GM12878 (cell line): ENCODE measurements around the gene TAS2R39. TPM values are rescaled to one million over a fixed set of nuclear protein-coding genes. Genes with fewer than 3 reads are reported as not detected.

ENCODE experiments used
- ATAC-seq: fragments of 200-7000 bp; cut with Tn5 transposase; 3 replicates; pipeline ENCODE4 v1.9.1; 2020; ENCODE audit warnings: mild to moderate bottlenecking, moderate library complexity
- BruUV-seq: library from RNA; stranded (reverse); fragments of 400-500 nt; replicated peaks from 2 replicates; lab custom pipeline; 2021; lab: Mats Ljungman, UMichigan
- CTCF ChIA-PET: fragments of 300-600 bp; sonication (Branson Sonifier 250); formaldehyde crosslinking; extraction: SDS; loops from one replicate; lab custom pipeline; 2021; ENCODE audit warnings: inconsistent platforms; lab: Yijun Ruan, JAX
- POLR2A ChIA-PET: fragments of 350-600 bp; formaldehyde crosslinking; extraction: SDS; loops from one replicate; lab custom pipeline; 2021; ENCODE audit warnings: inconsistent platforms; lab: Charles Lee
- RAD21 ChIA-PET: fragments of 300-600 bp; sonication (Branson Sonifier 250); formaldehyde crosslinking; loops from one replicate; lab custom pipeline; 2023; ENCODE audit warnings: antibody characterized with exemption; ENCODE audit not compliant: unreplicated experiment; lab: Charles Lee
- SMC1A ChIA-PET: fragments of 300-600 bp; sonication (Branson Sonifier 250); formaldehyde crosslinking; loops from one replicate; lab custom pipeline; 2023; ENCODE audit not compliant: unreplicated experiment, uncharacterized antibody; lab: Charles Lee
- DNase-seq: peaks from one replicate; pipeline ENCODE4 v3.0.0-alpha.2; 2011; ENCODE audit warnings: low read depth, low spot score
- FAIRE-seq: peaks from 3 replicates; lab custom pipeline; 2011; peaks lifted over from hg19 to GRCh38; lab: Jason Lieb, UNC
- H2AFZ ChIP-seq: 2 replicates; pipeline ENCODE4 v1.6.0; 2011; ENCODE audit warnings: low read depth, low read length, control low read depth; ENCODE audit not compliant: control insufficient read depth
- H3K27ac ChIP-seq: 2 replicates; pipeline ENCODE4 v1.5.1; 2011; ENCODE audit warnings: control low read depth; ENCODE audit not compliant: control insufficient read depth, insufficient read depth
- H3K27me3 ChIP-seq, 2 experiments: replicated peaks in 1 of 2; 2 replicates each; pipeline versions ENCODE4 v1.6.0 to v1.6.1; 2011; ENCODE audit warnings: low read length in 1 of 2; ENCODE audit not compliant: control insufficient read depth in 2 of 2, insufficient read depth in 2 of 2
- H3K36me3 ChIP-seq, 2 experiments: 2 replicates each; pipeline ENCODE4 v1.5.1; 2011; ENCODE audit warnings: low read length in 1 of 2; ENCODE audit not compliant: control insufficient read depth in 2 of 2, insufficient read depth in 2 of 2
- H3K4me1 ChIP-seq: 2 replicates; pipeline ENCODE4 v1.6.1; 2011; ENCODE audit warnings: mild to moderate bottlenecking, low read length, moderate library complexity, mixed read lengths; ENCODE audit not compliant: control insufficient read depth, insufficient read depth
- H3K4me2 ChIP-seq: 2 replicates; pipeline ENCODE4 v1.6.0; 2011; ENCODE audit warnings: control low read depth; ENCODE audit not compliant: control insufficient read depth, insufficient read depth
- H3K4me3 ChIP-seq: fragments of 200-600 bp; sonication (generic); 2 replicates; pipeline ENCODE4 v1.5.1; 2016
- H3K79me2 ChIP-seq: 2 replicates; pipeline ENCODE4 v1.6.0; 2011; ENCODE audit warnings: low read length; ENCODE audit not compliant: control insufficient read depth, insufficient read depth
- H3K9ac ChIP-seq: 2 replicates; pipeline ENCODE4 v1.8.0; 2011; ENCODE audit warnings: low read length, control low read depth, mixed read lengths; ENCODE audit not compliant: control insufficient read depth, insufficient read depth
- H3K9me3 ChIP-seq: replicated peaks from 3 replicates; pipeline ENCODE4 v1.5.1; 2011; ENCODE audit warnings: mild to moderate bottlenecking, low read length; ENCODE audit not compliant: control insufficient read depth, insufficient read depth
- H4K20me1 ChIP-seq: 2 replicates; pipeline ENCODE4 v1.6.0; 2011; ENCODE audit not compliant: control insufficient read depth, insufficient read depth
- CBX3 ChIP-seq: fragments of 200-600 bp; sonication (generic); IDR thresholded peaks from 2 replicates; pipeline ENCODE4 v1.6.1; 2016; ENCODE audit warnings: low read depth, borderline replicate concordance
- CBX5 ChIP-seq: sonication (generic); IDR thresholded peaks from 2 replicates; pipeline ENCODE4 v1.6.1; 2016; ENCODE audit warnings: low read depth, moderate library complexity, mild to moderate bottlenecking, inconsistent platforms
- MEF2B ChIP-seq: fragments of 450-650 bp; IDR thresholded peaks from 2 replicates; pipeline ENCODE4 v1.6.1; 2018; ENCODE audit warnings: mild to moderate bottlenecking, moderate library complexity; ENCODE audit not compliant: partially characterized antibody, poor library complexity, severe bottlenecking
- RAD21 ChIP-seq: IDR thresholded peaks from 2 replicates; pipeline ENCODE4 v1.6.1; 2011; ENCODE audit warnings: mild to moderate bottlenecking, low read depth, low read length, moderate library complexity; ENCODE audit not compliant: insufficient read depth
- SIN3A ChIP-seq: IDR thresholded peaks from 2 replicates; pipeline ENCODE4 v1.6.1; 2012; ENCODE audit warnings: low read depth, low read length, improper control_type of control experiment
- SUZ12 ChIP-seq: fragments of 200-600 bp; sonication (generic); IDR thresholded peaks from one replicate; pipeline ENCODE4 v1.6.1; 2018; ENCODE audit warnings: antibody characterized with exemption, mild to moderate bottlenecking; ENCODE audit not compliant: unreplicated experiment
- ZNF274 ChIP-seq: IDR thresholded peaks from one replicate; pipeline ENCODE4 v1.8.0; 2011; ENCODE audit not compliant: insufficient read length, insufficient read depth
- WGBS: methylation state at CpG from one replicate; pipeline ENCODE4 v1.1.6; 2016; ENCODE audit warnings: low lambda C conversion rate; ENCODE audit not compliant: insufficient replicate concordance, insufficient coverage; ENCODE audit errors: missing lambda C conversion rate; 5-methylcytosine and 5-hydroxymethylcytosine counted together
- in situ Hi-C: fragments of 300-500 bp; cut with MboI; formaldehyde crosslinking; loops from 9 replicates; pipeline ENCODE4 v1.14.3; 2018; ENCODE audit warnings: mixed read lengths
- intact Hi-C: fragments of 100-400 bp; cut with micrococcal nuclease; formaldehyde crosslinking; loops from one replicate; pipeline ENCODE4 v1.14.2; 2022; ENCODE audit not compliant: unreplicated experiment
- polyA plus RNA-seq, 11 experiments: library from polyadenylated mRNA; depleted of rRNA in 4 of 11; unstranded in 6 of 11; stranded (reverse) in 5 of 11; fragments of >200 nt; fragmentation: Nextera tagmentation in 4 of 11; fragmentation: Illumina TruSeq in 1 of 11; extraction: Ambion mirVana in 4 of 11; extraction: Trizol in 1 of 11; gene quantifications; 1 replicate in 1 of 11; 2 replicates in 10 of 11; pipeline versions ENCODE4 v1.2.1 to v1.2.3, GENCODE V29; 2011 to 2016; ENCODE audit warnings: inconsistent platforms in 2 of 11, missing spikeins in 2 of 11, low read depth in 1 of 11
- total RNA-seq, 4 experiments: library from RNA; depleted of rRNA in 3 of 4; stranded (reverse); fragments of >200 nt in 3 of 4; fragmentation: Illumina TruSeq in 1 of 4; extraction: Trizol in 1 of 4; gene quantifications; 2 replicates each; pipeline versions ENCODE4 v1.2.1 to v1.2.3, GENCODE V29; 2013 to 2021
- TF ChIP-seq, protein P1 (sequence below): IDR thresholded peaks from 2 replicates; pipeline ENCODE4 v1.6.1; 2012; ENCODE audit warnings: mild to moderate bottlenecking, low read depth, low read length
- TF ChIP-seq, protein P2 (sequence below): IDR thresholded peaks from 2 replicates; pipeline ENCODE4 v1.6.1; 2012; ENCODE audit warnings: low read depth, low read length, improper control_type of control experiment

The TAS2R39 gene
- total and polyA plus RNA-seq, 10 of the 15 experiments (the other 5 are each of a cell fraction or from before 2014, with no cell fraction given), result not detected

DNA sequence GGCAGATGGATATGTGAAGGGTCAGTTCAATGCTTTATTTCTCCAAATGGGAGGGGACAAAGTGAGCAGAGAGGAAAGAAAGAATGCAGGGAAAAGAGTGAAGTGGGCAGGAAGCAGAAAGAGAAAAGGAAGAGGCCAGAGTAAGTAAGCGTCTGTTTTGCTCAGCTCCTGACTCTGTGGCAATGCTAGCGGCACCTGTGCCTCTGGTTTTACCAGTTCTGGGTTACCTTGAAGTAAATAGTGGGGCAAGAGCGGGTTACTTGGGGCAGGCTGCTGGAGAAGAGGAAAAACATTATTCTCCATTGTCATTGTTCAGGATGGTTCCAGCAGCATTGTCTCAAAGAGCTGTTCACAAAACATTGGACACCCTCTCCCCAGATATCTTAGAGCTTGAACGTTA, 40.6 kb downstream of the TAS2R39 start:
- in situ Hi-C loops (no loop called here), intact Hi-C loops (no loop called here)
- POLR2A ChIA-PET, result no interaction called here
- Histone ChIP-seq H2AFZ (no peak overlapping the region), H3K79me2 (no peaks in the 10 kb centered on the region), H3K4me3 (no peak overlapping the region), H3K9ac (no peak overlapping the region), H3K36me3 (no peaks in the 10 kb centered on the region), H3K4me1 (no peaks in the 10 kb centered on the region), H3K27ac (no peak overlapping the region), H3K4me2 (no peak overlapping the region), H3K9me3 (no peaks in the 10 kb centered on the region), H4K20me1 (no peaks in the 10 kb centered on the region), H3K27me3 (peaks cover 0 to 6% of the 10 kb centered on the region in 2 experiments)
- TF ChIP-seq, protein P1, sequence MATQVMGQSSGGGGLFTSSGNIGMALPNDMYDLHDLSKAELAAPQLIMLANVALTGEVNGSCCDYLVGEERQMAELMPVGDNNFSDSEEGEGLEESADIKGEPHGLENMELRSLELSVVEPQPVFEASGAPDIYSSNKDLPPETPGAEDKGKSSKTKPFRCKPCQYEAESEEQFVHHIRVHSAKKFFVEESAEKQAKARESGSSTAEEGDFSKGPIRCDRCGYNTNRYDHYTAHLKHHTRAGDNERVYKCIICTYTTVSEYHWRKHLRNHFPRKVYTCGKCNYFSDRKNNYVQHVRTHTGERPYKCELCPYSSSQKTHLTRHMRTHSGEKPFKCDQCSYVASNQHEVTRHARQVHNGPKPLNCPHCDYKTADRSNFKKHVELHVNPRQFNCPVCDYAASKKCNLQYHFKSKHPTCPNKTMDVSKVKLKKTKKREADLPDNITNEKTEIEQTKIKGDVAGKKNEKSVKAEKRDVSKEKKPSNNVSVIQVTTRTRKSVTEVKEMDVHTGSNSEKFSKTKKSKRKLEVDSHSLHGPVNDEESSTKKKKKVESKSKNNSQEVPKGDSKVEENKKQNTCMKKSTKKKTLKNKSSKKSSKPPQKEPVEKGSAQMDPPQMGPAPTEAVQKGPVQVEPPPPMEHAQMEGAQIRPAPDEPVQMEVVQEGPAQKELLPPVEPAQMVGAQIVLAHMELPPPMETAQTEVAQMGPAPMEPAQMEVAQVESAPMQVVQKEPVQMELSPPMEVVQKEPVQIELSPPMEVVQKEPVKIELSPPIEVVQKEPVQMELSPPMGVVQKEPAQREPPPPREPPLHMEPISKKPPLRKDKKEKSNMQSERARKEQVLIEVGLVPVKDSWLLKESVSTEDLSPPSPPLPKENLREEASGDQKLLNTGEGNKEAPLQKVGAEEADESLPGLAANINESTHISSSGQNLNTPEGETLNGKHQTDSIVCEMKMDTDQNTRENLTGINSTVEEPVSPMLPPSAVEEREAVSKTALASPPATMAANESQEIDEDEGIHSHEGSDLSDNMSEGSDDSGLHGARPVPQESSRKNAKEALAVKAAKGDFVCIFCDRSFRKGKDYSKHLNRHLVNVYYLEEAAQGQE, result no peak
- TF ChIP-seq RAD21 (no peak), SUZ12 (no peak), ZNF274 (no peak), MEF2B (no peak), CBX3 (no peak), CBX5 (no peak), SIN3A (no peak)
- TF ChIP-seq, protein P2, sequence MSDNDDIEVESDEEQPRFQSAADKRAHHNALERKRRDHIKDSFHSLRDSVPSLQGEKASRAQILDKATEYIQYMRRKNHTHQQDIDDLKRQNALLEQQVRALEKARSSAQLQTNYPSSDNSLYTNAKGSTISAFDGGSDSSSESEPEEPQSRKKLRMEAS, result no peak
- BruUV-seq, result no TSS peak
- 40% methylated on average over 4 of the region's 4 CpGs for WGBS
- SMC1A ChIA-PET, result interaction anchor here (1.8 kb wide), 1 partner anchor 9 kb away, joined by 6 read pairs; no protein-coding TSS in a partner anchor
- CTCF ChIA-PET, result interaction anchor here (1.4 to 11.5 kb wide), 4 partner anchors 9 to 216 kb away, joined by 3 to 434 read pairs (median 8); no protein-coding TSS in a partner anchor
- RAD21 ChIA-PET, result interaction anchor here (0.9 to 1.1 kb wide), 2 partner anchors 9 to 904 kb away, joined by 3 to 6 read pairs; no protein-coding TSS in a partner anchor
- ATAC-seq, result no peak
- DNase-seq, result no peak
- no peak for FAIRE-seq
